Effector memory CD4-positive, alpha-beta T cell (primary cell): ENCODE results near the gene ISCU.
"Not testable (repeated sequence)": the region's sequence is repeated elsewhere in the genome, so short reads cannot be mapped to it uniquely, and the experiment has no call there.

ENCODE experiments used
- DNase-seq, 3 donors: peaks; one replicate each; pipeline ENCODE4 v3.0.0-alpha.2; 2020
- H3K27ac ChIP-seq: 2 replicates; pipeline ENCODE4 v1.7.0; 2013; ENCODE audit warnings: mild to moderate bottlenecking, low read length, moderate library complexity; ENCODE audit not compliant: insufficient read depth, poor library complexity, severe bottlenecking
- H3K27me3 ChIP-seq: replicated peaks from 2 replicates; pipeline ENCODE4 v1.7.0; 2013; ENCODE audit warnings: mild to moderate bottlenecking, low read length; ENCODE audit not compliant: insufficient read depth, control insufficient read depth, poor library complexity, severe bottlenecking
- H3K36me3 ChIP-seq: 2 replicates; pipeline ENCODE4 v1.7.0; 2013; ENCODE audit warnings: mild to moderate bottlenecking, low read length, moderate library complexity; ENCODE audit not compliant: control insufficient read depth, insufficient read depth
- H3K4me1 ChIP-seq: 2 replicates; pipeline ENCODE4 v1.7.0; 2013; ENCODE audit warnings: low read length, mild to moderate bottlenecking; ENCODE audit not compliant: control insufficient read depth, insufficient read depth, poor library complexity, severe bottlenecking
- H3K4me3 ChIP-seq: 2 replicates; pipeline ENCODE4 v1.7.0; 2013; ENCODE audit warnings: low read length, low read depth, mild to moderate bottlenecking; ENCODE audit not compliant: insufficient read depth, poor library complexity, severe bottlenecking
- H3K9me3 ChIP-seq: 2 replicates; pipeline ENCODE4 v1.7.0; 2013; ENCODE audit warnings: mild to moderate bottlenecking, low read length, moderate library complexity; ENCODE audit not compliant: control insufficient read depth

ISCU gene

DNA sequence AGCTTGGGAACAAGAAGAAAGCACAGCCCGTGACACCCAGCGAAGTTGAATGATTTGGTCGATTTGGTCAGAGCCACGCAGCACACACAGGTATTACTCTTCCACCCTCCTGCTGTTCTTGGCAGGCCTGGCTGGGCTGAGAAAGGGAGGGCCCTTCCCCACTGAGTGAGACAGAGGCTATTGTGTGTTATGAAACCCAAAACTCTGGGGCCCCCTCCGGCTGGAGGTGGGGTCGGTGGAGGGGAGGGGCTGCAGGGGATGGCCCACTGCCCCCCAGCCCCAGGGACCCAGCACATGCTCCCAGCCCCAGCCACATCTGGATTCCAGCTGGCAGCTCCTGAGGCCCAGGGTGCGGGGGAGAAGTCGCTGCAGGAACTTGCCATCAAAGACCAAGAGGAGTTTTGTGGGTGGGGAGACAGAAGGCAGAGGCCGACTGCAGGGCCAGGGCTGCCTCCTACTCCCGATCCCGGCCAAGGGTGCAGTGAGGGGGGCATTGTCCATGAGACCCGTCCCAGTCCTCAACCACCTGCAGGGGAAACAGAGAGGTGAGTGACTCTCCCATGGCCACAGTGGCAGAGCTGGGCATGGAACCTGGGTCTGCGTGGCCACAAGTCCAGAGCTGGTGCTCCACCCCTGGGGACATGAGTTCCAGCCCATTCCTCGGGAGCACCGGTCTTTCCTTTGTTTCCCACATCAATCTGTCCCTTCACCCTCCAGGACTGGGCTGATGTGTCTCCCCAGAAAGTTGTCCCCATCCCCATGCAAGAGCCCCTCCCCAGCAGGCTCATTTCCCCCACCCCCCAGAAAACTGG, 26.8 kb downstream of the ISCU start:
- H3K27me3 ChIP-seq: no peaks in the 10 kb centered on the region
- H3K9me3 ChIP-seq: no peaks in the 10 kb centered on the region
- no peak for DNase-seq
- no peak overlapping the region for H3K27ac ChIP-seq
- no peaks in the 10 kb centered on the region for H3K4me1 ChIP-seq
- H3K36me3 ChIP-seq: no peaks in the 10 kb centered on the region
- H3K4me3 ChIP-seq: no peak overlapping the region

DNA sequence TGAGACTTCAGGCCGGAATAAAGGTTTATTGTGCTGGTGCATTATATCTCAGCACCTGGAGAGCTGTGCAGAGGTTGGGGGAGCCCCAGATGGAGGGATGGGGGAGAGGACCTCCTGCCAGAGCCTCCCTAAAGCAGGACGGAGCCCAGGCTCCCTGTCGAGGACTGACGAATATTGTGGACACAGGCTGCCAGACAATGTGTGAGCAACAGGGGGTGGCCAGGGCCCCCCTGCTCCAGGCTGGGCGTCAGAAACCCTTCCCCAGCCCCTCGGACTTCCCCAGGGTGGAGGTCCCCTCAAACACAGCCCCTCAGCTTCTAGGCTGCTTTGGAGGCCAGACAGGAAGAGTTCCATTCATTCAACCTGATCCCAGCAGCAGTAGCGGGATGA, 27.4 kb downstream of the ISCU start:
- Histone ChIP-seq H3K27me3 (no peaks in the 10 kb centered on the region), H3K27ac (no peak overlapping the region), H3K36me3 (no peaks in the 10 kb centered on the region), H3K4me3 (no peak overlapping the region), H3K4me1 (no peaks in the 10 kb centered on the region), H3K9me3 (no peaks in the 10 kb centered on the region)
- no peak for DNase-seq

DNA sequence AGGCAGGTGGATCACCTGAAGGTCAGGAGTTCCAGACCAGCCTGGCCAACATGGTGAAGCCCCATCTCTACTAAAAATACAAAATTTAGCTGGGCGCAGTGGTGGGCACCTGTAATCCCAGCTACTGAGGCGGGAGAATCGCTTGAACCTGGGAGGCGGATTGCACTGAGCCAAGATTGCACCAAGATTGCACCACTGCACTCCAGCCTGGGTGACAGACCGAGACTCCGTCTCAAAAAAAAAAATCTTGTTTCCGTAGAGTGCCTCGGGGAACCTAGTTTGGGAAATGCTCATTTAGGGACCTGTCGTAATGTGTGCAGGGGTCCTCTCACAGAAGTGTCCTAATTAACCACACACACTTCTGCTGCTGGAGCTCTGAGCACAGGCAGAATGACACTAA, 28.1 kb downstream of the ISCU start:
- not testable (repeated sequence) for H3K36me3 ChIP-seq, H3K9me3 ChIP-seq, H3K27me3 ChIP-seq, DNase-seq, H3K27ac ChIP-seq, H3K4me1 ChIP-seq, H3K4me3 ChIP-seq

GRCh38 chr12:108591267-108591980, 29.0 kb downstream of the ISCU start:
- Histone ChIP-seq H3K9me3 (no peaks in the 10 kb centered on the region), H3K36me3 (no peaks in the 10 kb centered on the region), H3K4me1 (no peaks in the 10 kb centered on the region), H3K27ac (no peak overlapping the region), H3K4me3 (no peak overlapping the region), H3K27me3 (no peaks in the 10 kb centered on the region)
- no peak for DNase-seq

DNA sequence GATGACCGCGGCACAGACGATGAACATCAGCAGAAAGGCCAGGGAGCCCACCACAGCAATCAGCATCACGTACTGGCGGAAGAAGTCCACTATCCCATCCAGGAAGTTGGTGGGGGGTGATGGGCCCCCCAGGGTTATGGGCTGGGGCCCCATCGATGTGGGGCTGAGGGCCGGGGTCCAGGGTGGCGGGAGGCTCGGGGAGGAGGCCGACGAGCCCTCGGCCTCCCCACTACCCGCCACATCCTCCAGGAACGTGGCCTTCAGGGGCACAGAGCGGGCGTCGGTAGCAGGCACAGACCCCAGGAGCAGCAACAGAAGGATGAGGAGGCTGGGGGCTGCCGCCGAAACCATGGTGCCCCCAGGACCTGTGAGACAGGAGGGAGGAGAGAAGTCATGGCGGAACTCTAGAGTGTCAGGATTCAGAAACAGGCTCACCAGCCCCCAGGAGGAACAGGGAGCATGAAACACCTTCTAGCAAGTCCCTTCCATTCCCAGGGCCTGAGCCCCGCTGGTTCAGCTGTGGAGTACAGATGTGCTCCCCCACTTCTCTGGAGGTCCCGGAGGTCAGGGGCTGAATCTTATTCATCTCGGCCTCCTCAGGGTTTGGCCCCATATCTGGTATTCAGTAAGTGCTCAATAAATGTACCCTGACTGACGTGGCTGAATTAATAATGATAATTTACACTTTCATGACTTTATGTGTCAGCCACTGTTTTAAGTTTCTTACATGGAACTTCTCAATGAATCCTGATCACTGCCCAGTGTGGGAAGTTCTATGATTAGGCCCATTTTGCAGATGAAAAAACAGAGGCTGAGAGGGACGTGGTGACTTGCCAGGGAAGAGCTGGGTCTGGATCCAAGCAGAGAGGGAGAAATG, 29.9 kb downstream of the ISCU start:
- no peak for DNase-seq
- no peak overlapping the region for H3K27ac ChIP-seq
- no peaks in the 10 kb centered on the region for H3K36me3 ChIP-seq
- H3K4me3 ChIP-seq: no peak overlapping the region
- no peaks in the 10 kb centered on the region for H3K4me1 ChIP-seq
- no peaks in the 10 kb centered on the region for H3K27me3 ChIP-seq
- H3K9me3 ChIP-seq: no peaks in the 10 kb centered on the region

DNA sequence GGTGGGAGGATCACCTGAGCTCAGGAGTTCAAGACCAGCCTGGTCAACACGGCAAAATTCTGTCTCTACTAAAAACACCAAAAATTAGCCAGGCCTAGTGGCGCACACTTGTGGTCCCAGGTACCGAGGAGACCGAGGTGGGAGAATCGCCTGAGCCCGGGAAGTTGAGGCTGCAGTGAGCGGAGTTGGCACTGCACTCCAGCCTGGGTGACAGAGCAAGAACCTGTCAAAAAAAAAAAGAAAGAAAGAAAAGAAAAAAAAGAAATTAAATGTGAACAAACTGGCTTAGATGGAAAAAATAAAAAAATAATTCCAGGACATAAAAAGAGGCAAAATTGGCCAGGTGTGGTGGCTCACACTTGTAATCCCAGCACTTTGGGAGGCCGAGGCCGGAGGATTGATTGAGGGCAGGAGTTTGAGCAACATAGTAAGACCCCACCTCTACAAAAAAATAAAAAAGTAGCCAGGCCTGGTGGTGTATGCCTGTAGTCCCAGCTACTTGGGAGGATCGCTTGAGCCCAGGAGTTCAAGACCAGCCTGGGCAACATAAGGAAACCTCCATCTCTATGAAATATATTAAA, 32.0 kb downstream of the ISCU start:
- Histone ChIP-seq H3K9me3 (no peaks in the 10 kb centered on the region), H3K27me3 (no peaks in the 10 kb centered on the region), H3K4me1 (no peaks in the 10 kb centered on the region), H3K4me3 (no peak overlapping the region), H3K36me3 (no peaks in the 10 kb centered on the region), H3K27ac (no peak overlapping the region)
- DNase-seq: no peak

DNA sequence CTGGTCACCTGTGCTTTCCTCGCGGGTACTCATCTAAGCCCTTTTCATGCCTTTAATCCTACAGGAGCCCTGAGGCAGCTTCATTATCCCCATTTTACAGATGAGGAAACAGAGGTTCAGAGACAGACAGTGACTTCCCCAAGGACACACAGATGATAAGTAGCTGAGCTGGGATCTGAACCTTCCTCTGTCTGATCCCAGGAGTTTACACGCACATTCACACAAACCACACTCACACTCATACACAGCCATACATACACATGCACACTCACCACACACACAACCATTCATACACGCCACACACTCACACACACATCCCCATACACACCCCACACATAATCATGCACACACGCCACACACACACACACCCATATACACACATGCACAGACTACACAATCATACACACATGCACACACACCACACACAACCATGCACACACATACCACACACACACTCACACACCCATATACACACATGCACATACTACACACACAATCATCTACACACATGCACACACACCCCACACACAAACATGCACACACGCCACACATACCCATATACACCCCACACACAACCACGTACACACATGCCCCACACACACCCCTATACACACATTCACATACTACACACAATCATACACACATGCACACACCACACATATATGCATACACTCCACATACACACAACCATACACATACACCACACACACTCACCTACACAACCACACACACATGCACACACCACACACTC, 32.7 kb downstream of the ISCU start:
- no peaks in the 10 kb centered on the region for H3K9me3 ChIP-seq
- H3K4me1 ChIP-seq: no peaks in the 10 kb centered on the region
- H3K36me3 ChIP-seq: no peaks in the 10 kb centered on the region
- no peak overlapping the region for H3K4me3 ChIP-seq
- no peak for DNase-seq
- H3K27ac ChIP-seq: no peak overlapping the region
- H3K27me3 ChIP-seq: no peaks in the 10 kb centered on the region

- no peak overlapping the region for H3K27ac ChIP-seq
- H3K9me3 ChIP-seq: no peaks in the 10 kb centered on the region
- DNase-seq: no peak
- H3K27me3 ChIP-seq: no peaks in the 10 kb centered on the region
- H3K4me1 ChIP-seq: no peaks in the 10 kb centered on the region
- no peaks in the 10 kb centered on the region for H3K36me3 ChIP-seq
- no peak overlapping the region for H3K4me3 ChIP-seq
Observed at GRCh38 chr12:108595711-108596647, 33.6 kb downstream of the ISCU start.
